Fibroblast of gingiva (primary cell): ENCODE data around the gene CLCN4.

Source experiments
- DNase-seq: peaks from one replicate; pipeline ENCODE4 v3.0.0-alpha.2; 2011; ENCODE audit warnings: low read depth

Gene CLCN4

GRCh38 chrX:10167573-10167972 is 10.8 kb downstream of the CLCN4 start:
- DNase-seq: no peak

DNA sequence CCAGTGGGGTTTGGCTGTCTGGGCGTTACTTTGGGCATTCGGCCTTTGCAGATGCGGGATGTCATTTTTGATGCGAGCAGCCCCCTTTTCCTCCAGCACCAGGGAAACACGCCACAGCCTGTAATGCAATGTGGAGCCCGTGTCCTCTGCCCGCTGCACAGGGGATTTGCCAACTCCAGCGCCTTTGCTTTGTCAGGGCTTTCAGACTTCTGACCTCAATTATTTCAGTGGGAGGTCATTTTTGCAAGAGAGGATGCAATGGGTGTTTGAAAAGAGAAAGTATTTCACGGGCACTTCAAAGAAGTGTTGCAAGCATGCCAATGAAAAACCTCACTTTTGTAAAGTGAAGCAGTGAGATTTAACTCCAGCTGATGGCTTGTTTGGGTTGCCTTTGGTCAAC is 11.5 kb downstream of the CLCN4 start:
- DNase-seq: peak; percentile 53

DNA sequence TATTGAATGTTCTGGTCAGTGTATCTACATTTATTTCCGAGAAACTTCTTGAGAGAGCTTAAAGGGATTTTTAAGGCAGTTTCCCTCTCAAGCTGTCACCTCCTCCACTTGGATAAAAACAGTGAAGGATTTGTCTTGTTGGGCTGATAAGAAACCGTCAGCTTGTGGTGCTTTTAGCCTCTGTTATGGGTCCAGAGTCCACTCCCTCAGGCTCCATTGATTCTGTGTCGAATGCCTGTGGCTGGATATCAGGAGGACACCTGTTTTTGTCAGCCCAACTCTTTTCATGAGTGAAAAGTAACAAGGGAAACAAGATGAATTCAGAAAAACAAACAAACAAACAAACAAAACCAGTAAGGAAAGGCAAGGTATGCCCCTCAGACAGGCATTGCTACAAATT is 12.4 kb downstream of the CLCN4 start:
- no peak for DNase-seq

DNA sequence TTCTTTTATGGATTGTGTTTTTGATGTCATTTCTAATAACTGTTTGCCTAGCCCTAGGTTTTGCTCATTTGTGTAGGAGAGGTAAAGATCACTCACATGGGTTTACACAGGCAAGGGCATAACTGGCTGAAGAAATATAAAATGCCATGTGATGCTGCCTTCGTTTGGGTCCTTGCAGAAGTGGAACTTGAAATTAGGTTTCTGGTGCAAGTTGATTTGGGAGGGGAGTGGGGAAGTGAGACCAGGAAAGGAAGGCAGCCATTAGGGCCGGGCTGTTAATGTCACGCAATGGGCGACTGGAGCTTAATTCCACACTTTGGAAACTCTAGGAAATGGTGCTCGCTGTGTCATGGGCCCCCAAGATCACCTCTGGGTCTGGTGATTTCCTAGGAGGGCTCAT is 14.5 kb downstream of the CLCN4 start:
- no peak for DNase-seq

- DNase-seq: no peak
Observed at GRCh38 chrX:10172877-10173276, 16.1 kb downstream of the CLCN4 start.

DNA sequence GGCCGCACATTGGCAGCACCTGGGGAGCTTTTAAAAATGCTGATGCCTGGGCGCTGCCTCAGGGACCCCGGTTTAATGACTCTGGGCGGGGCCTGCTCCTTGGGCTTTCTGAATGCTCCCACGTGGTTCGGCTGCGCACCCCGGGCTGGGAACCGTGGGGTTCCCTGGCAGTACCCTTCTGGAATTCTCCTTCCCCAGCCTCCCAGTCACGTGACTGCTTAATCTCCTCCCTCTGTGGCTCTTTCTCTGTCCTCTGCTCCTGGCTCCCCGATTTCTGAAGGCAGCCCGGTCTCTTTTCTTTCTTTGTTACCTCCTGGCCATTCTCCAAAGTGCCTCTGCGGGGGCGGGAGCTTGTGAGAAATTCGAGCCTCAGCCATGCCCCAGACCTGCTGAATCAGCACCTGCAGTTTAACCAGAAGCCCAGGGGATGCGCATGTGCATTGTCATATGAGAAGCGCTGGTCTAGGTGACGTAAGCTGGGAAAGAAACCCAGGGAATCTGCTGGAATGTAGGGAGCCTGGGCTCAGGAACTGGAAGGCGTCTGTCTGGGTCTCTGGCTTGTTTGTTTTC is 16.6 kb downstream of the CLCN4 start:
- peak; percentile 77 for DNase-seq

GRCh38 chrX:10174051-10174450 is 17.3 kb downstream of the CLCN4 start:
- DNase-seq: no peak

DNA sequence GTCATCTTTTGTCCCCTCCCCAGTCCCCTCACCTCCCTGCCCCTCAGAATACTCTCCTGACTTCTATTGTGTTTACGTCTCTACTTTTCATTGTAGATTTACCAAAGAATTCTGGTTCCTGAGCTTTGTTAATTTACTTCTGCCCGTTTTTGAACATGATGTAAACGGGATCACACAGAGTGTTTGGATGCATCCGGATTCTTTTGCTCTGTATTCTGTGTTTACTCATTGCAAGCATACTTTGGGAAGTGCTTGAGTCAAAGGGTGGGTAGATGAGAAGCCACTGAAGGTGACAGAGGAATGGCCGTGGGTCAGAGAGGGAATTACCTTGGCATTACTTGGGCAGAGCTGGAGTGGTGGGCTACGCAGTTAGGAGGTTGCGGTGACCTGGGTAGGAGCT is 18.0 kb downstream of the CLCN4 start:
- DNase-seq: no peak

DNA sequence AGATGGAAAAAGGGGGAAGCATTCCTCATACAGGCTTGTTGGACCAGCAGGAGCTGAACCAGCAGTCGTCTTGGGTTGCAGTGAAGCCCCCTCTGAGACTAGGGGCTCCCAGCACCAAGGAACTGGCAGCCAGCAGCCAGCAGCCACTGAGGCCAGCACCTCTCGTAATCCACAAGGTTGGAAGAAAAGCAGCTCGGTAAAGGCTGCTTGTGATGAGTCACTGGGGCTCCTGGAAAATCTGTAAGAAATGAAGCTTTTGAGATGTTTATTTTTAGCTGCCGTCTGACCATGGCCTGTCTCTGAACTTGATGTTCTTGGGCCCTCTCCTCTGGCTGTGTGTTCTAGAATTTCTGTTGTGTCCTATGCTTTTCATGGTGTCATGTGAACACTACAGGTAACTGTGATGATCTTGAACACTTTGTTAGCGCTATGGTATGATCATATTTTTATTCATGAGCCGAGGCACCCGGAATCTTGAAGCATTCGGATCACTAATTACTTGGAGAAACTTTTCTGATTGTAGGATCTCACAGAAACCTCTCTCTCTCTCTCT is 18.6 kb downstream of the CLCN4 start:
- peak; percentile 45 for DNase-seq

GRCh38 chrX:10176121-10177003 is 19.6 kb downstream of the CLCN4 start:
- DNase-seq: no peak

GRCh38 chrX:10177004-10177396 is 20.2 kb downstream of the CLCN4 start:
- no peak for DNase-seq

DNA sequence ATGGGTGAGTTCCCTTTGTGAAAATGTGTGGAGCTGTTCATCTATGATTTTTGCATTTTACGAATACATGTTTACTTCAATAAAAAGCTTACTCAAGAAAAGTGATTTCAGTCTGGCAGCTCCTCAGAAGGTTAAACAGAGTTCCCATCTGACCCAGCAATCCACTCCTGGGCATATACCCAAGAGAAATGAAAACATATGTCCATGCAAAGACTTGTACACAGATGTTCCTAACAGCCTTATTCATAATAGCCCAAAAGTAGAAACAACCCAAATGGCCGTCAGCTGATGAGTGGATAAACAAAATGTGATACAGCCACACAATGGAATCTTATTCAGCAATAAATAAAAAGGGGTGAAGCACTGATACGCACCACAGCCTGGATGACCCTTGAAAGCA is 20.8 kb downstream of the CLCN4 start:
- DNase-seq: peak; percentile 81

- DNase-seq: no peak
Observed at GRCh38 chrX:10178866-10179463, 22.2 kb downstream of the CLCN4 start.

- DNase-seq: no peak
Observed at GRCh38 chrX:10183760-10184159, 27.0 kb downstream of the CLCN4 start.

DNA sequence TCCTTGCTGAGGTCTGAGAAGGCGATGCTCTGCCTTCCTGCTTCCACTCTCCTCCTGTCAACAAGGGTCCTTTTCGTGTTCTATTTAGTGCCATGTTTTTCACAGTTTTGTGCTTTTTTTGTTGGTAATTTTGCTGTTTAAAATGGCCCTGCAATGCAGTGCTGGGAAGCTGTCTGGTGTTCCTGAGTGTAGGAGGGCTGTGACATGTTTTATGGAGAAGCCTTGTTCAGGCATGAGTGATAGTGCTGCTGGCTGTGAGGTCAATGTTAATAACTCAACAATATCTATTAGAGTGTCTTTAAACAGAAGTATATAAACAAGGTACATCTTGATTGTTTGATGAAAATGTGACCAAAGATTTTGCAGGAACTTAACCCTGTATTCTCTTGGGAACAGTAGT is 27.6 kb downstream of the CLCN4 start:
- no peak for DNase-seq

DNA sequence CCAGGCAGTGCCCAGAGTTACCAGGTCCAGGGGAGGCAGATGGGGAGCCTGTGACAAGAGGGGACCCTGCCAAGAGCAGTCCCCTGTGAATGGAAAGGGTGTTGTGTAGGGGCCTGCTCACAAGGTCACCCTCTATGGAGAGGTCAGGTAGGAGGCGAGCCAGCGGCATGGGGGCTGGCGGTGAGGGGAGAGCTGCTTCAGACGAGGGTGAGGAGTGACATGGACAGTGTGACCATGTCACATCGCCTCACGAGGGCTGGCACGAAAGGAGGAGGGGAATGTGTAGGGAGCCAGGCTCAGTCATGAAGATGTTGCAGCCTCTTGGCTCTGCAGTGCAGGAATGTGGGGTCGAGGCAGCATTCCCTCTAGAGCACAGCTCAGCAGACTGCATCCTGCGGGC is 29.6 kb downstream of the CLCN4 start:
- DNase-seq: no peak

DNA sequence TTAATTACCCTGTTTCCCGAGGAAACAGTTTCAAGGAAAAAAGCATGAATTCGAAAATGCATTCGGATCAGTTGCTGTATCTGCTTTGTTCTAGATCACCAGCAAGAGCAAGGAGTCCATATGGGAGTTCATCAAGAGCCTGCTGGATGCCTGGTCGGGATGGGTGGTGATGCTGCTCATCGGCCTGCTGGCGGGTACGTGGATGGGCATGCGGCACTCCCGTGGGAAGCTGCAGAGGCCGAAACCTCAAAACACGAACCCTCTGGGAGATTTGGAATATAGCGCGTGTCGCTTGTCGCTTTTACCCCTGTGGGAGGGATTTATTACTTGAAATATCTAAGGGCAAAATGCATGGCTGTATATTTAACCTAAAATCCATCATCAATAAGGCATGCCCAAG is 30.6 kb downstream of the CLCN4 start:
- no peak for DNase-seq

GRCh38 chrX:10189317-10190268 is 32.8 kb downstream of the CLCN4 start:
- peak; percentile 37 for DNase-seq

GRCh38 chrX:10190367-10190766 is 33.6 kb downstream of the CLCN4 start:
- peak; percentile 75 for DNase-seq

- no peak for DNase-seq
Observed at GRCh38 chrX:10193587-10193986, 36.8 kb downstream of the CLCN4 start.

DNA sequence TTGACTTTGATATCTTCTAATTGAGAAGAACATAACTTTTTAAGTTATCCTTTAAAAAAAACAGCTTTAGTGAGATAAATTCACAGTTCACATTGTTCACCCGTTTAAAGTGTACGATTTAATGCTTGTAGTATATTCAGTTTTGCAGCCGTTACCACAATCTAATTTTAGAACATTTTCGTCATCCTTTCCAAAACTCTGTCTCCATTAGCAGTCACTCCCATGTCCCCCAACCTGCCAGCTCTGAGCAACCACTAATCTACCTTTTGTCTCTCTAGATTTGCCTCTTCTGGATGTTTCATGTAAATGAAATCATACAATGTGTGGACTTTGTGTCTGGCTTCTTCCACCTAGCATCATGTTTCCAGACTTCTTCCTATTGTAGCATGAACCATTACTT is 38.6 kb downstream of the CLCN4 start:
- no peak for DNase-seq

- DNase-seq: no peak
Observed at GRCh38 chrX:10195947-10196346, 39.2 kb downstream of the CLCN4 start.
